GM18873 (cell line): ENCODE results near the gene TAS1R2.
"Not testable (repeated sequence)": the region's sequence is repeated elsewhere in the genome, so short reads cannot be mapped to it uniquely, and the experiment has no call there.

Experiments
- ATAC-seq: cut with Tn5 transposase; IDR thresholded peaks from one replicate; pipeline ENCODE4 v1.9.1; 2021; ENCODE audit warnings: mild to moderate bottlenecking, moderate library complexity, moderate number of reproducible peaks; ENCODE audit not compliant: unreplicated experiment, low FRiP score

TAS1R2 gene

GRCh38 chr1:18870595-18870865, 11.1 kb upstream of the TAS1R2 start:
- ATAC-seq: not testable (repeated sequence)

GRCh38 chr1:18869847-18870594, 10.6 kb upstream of the TAS1R2 start:
- ATAC-seq: no peak

- ATAC-seq: no peak
Measured at GRCh38 chr1:18868801-18869424, 9.5 kb upstream of the TAS1R2 start.

- no peak for ATAC-seq
Measured at GRCh38 chr1:18868354-18868753, 8.9 kb upstream of the TAS1R2 start.

GRCh38 chr1:18866846-18867245, 7.4 kb upstream of the TAS1R2 start:
- ATAC-seq: no peak

GRCh38 chr1:18866314-18866713, 6.9 kb upstream of the TAS1R2 start:
- no peak for ATAC-seq

- ATAC-seq: no peak
Measured at GRCh38 chr1:18865176-18865575, 5.7 kb upstream of the TAS1R2 start.

- ATAC-seq: no peak
Measured at GRCh38 chr1:18861590-18861989, 2.1 kb upstream of the TAS1R2 start.

GRCh38 chr1:18861082-18861481, 1.6 kb upstream of the TAS1R2 start:
- no peak for ATAC-seq

GRCh38 chr1:18858070-18858688, 1.3 kb downstream of the TAS1R2 start:
- no peak for ATAC-seq

- no peak for ATAC-seq
Measured at GRCh38 chr1:18856435-18856834, 3.0 kb downstream of the TAS1R2 start.

GRCh38 chr1:18855573-18855972, 3.9 kb downstream of the TAS1R2 start:
- no peak for ATAC-seq

GRCh38 chr1:18854331-18855025, 5.0 kb downstream of the TAS1R2 start:
- ATAC-seq: no peak

- ATAC-seq: no peak
Measured at GRCh38 chr1:18852501-18852900, 7.0 kb downstream of the TAS1R2 start.

GRCh38 chr1:18849261-18849711, 10.2 kb downstream of the TAS1R2 start:
- ATAC-seq: no peak

- not testable (repeated sequence) for ATAC-seq
Measured at GRCh38 chr1:18847723-18848122, 11.7 kb downstream of the TAS1R2 start.

- ATAC-seq: no peak
Measured at GRCh38 chr1:18840145-18840544, 19.3 kb downstream of the TAS1R2 start.

GRCh38 chr1:18836654-18837053, 22.8 kb downstream of the TAS1R2 start:
- no peak for ATAC-seq

- not testable (repeated sequence) for ATAC-seq
Measured at GRCh38 chr1:18832319-18832718, 27.1 kb downstream of the TAS1R2 start.

GRCh38 chr1:18831656-18832055, 27.8 kb downstream of the TAS1R2 start:
- no peak for ATAC-seq

GRCh38 chr1:18830596-18830995, 28.9 kb downstream of the TAS1R2 start:
- ATAC-seq: no peak
